ENCODE measurements around the gene KRTAP4-2.

DNA sequence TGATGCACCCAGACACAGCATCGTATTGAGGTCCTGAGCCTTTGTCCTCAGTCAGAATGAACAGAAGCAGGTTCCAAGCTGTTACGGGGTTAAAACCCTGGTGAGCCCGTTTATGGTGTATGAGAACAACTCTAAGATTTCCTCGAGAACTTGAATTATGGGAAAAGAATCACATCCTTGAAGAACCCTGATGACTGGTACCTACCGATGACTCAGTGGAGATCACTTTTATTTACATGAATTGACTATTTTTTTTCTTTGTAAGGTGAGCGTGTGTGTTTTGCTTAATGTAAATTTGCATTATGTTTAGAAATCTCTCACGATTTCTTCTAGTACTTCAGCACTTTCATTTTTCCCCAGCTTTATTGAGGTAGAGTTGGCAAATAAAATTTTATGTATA is 14.2 kb downstream of the KRTAP4-2 start:
- TF ChIP-seq, protein P1, sequence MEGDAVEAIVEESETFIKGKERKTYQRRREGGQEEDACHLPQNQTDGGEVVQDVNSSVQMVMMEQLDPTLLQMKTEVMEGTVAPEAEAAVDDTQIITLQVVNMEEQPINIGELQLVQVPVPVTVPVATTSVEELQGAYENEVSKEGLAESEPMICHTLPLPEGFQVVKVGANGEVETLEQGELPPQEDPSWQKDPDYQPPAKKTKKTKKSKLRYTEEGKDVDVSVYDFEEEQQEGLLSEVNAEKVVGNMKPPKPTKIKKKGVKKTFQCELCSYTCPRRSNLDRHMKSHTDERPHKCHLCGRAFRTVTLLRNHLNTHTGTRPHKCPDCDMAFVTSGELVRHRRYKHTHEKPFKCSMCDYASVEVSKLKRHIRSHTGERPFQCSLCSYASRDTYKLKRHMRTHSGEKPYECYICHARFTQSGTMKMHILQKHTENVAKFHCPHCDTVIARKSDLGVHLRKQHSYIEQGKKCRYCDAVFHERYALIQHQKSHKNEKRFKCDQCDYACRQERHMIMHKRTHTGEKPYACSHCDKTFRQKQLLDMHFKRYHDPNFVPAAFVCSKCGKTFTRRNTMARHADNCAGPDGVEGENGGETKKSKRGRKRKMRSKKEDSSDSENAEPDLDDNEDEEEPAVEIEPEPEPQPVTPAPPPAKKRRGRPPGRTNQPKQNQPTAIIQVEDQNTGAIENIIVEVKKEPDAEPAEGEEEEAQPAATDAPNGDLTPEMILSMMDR (IDR thresholded peaks at IDR 0.05; ENCODE audit: insufficient read depth, low read length): no peak
- no peak for TF ChIP-seq POLR2AphosphoS5 (IDR thresholded peaks at IDR 0.05; ENCODE audit: low read depth)
- TF ChIP-seq, protein P2, sequence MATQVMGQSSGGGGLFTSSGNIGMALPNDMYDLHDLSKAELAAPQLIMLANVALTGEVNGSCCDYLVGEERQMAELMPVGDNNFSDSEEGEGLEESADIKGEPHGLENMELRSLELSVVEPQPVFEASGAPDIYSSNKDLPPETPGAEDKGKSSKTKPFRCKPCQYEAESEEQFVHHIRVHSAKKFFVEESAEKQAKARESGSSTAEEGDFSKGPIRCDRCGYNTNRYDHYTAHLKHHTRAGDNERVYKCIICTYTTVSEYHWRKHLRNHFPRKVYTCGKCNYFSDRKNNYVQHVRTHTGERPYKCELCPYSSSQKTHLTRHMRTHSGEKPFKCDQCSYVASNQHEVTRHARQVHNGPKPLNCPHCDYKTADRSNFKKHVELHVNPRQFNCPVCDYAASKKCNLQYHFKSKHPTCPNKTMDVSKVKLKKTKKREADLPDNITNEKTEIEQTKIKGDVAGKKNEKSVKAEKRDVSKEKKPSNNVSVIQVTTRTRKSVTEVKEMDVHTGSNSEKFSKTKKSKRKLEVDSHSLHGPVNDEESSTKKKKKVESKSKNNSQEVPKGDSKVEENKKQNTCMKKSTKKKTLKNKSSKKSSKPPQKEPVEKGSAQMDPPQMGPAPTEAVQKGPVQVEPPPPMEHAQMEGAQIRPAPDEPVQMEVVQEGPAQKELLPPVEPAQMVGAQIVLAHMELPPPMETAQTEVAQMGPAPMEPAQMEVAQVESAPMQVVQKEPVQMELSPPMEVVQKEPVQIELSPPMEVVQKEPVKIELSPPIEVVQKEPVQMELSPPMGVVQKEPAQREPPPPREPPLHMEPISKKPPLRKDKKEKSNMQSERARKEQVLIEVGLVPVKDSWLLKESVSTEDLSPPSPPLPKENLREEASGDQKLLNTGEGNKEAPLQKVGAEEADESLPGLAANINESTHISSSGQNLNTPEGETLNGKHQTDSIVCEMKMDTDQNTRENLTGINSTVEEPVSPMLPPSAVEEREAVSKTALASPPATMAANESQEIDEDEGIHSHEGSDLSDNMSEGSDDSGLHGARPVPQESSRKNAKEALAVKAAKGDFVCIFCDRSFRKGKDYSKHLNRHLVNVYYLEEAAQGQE (IDR thresholded peaks at IDR 0.05; ENCODE audit: insufficient replicate concordance, low read depth): no peak
- TF ChIP-seq GABPA (IDR thresholded peaks at IDR 0.05; ENCODE audit: low read depth): no peak
